Spleen (tissue), 13 donors: Measurements from ENCODE around the gene GIMAP4. TPM values are rescaled to one million over a fixed set of nuclear protein-coding genes. Genes with fewer than 3 reads are reported as not detected.
"Not testable (repeated sequence)": the region's sequence is repeated elsewhere in the genome, so short reads cannot be mapped to it uniquely, and the experiment has no call there.

Experiments used
- DNase-seq: peaks from one replicate; pipeline ENCODE4 v3.0.0-alpha.2; 2020
- H3K27ac ChIP-seq, 8 donors: fragments of 200-600 bp; sonication (generic) in 7 of 8; 1 replicate in 4 of 8; 2 replicates in 4 of 8; pipeline versions ENCODE4 v1.5.0 to v1.8.0; 2016 to 2021; ENCODE audit warnings: inconsistent platforms in 4 of 8, mild to moderate bottlenecking in 4 of 8, moderate library complexity in 1 of 8
- H3K27me3 ChIP-seq, 7 donors: fragments of 200-600 bp; sonication (generic) in 6 of 7; replicated peaks in 1 of 7; 1 replicate in 4 of 7; 2 replicates in 3 of 7; pipeline versions ENCODE4 v1.5.0 to v1.8.0; 2016 to 2021; ENCODE audit warnings: inconsistent platforms in 3 of 7, mild to moderate bottlenecking in 1 of 7
- H3K36me3 ChIP-seq, 6 donors: fragments of 200-600 bp; sonication (generic) in 5 of 6; 1 replicate in 4 of 6; 2 replicates in 2 of 6; pipeline versions ENCODE4 v1.5.0 to v1.8.0; 2016 to 2021; ENCODE audit warnings: inconsistent platforms in 2 of 6
- H3K4me1 ChIP-seq, 6 donors: fragments of 200-600 bp; sonication (generic) in 5 of 6; 1 replicate in 3 of 6; 2 replicates in 3 of 6; pipeline versions ENCODE4 v1.5.0 to v1.8.0; 2016 to 2021; ENCODE audit warnings: inconsistent platforms in 3 of 6
- H3K4me3 ChIP-seq, 8 donors: fragments of 200-600 bp; sonication (generic) in 7 of 8; 1 replicate in 4 of 8; 2 replicates in 4 of 8; pipeline versions ENCODE4 v1.5.0 to v1.8.0; 2016 to 2021; ENCODE audit warnings: inconsistent platforms in 4 of 8, mild to moderate bottlenecking in 4 of 8, moderate library complexity in 2 of 8
- H3K9me3 ChIP-seq, 8 donors: fragments of 200-600 bp; sonication (generic) in 7 of 8; 1 replicate in 4 of 8; 2 replicates in 4 of 8; pipeline versions ENCODE4 v1.5.0 to v1.8.0; 2016 to 2021; ENCODE audit warnings: inconsistent platforms in 4 of 8
- POLR2A ChIP-seq, 3 donors: fragments of 450-650 bp; IDR thresholded peaks; one replicate each; pipeline ENCODE4 v1.5.1; 2017; ENCODE audit warnings: antibody characterized with exemption in 3 of 3, mild to moderate bottlenecking in 1 of 3
- POLR2AphosphoS5 ChIP-seq, 3 donors: sonication (generic); formaldehyde crosslinking; IDR thresholded peaks; one replicate each; pipeline ENCODE4 v1.5.1; 2017; ENCODE audit warnings: antibody characterized with exemption in 3 of 3
- WGBS, 5 donors: extraction: QIAGEN DNeasy Blood & Tissue Kit in 3 of 5; methylation state at CpG; one replicate each; pipeline versions ENCODE4 v1.1.5 to v1.1.7; 2013 to 2018; 5-methylcytosine and 5-hydroxymethylcytosine counted together
- intact Hi-C: fragments of 100-400 bp; cut with DNase I; formaldehyde crosslinking; loops from one replicate; pipeline ENCODE4 v1.15.0; 2023; ENCODE audit warnings: low total_unique reads
- long read RNA-seq, 2 donors: transcript quantifications; one replicate each; lab custom pipeline, GENCODE V29; 2026
- polyA plus RNA-seq, 3 donors: library from polyadenylated mRNA; stranded (reverse); fragments of 200-250 nt; gene quantifications; one replicate each; pipeline ENCODE4 v1.2.1, GENCODE V29; 2013
- total RNA-seq, 7 donors: library from RNA; depleted of rRNA in 3 of 7; stranded (reverse); fragments of >200 nt in 3 of 7; fragmentation: NEBNext Ultra II Directional in 4 of 7; extraction: Animal tissue kit (Norgen Biotek cat#: 25700) in 4 of 7; gene quantifications; one replicate each; pipeline versions ENCODE4 v1.1.0 to v1.2.1, GENCODE V29; 2016 to 2021
- TF ChIP-seq, protein P1 (sequence below), 11 experiments: fragments of 200-600 bp in 7 of 11; fragments of 450-650 bp in 4 of 11; sonication (generic) in 4 of 11; IDR thresholded peaks in 8 of 11; conservative IDR thresholded peaks in 3 of 11; 1 replicate in 7 of 11; 2 replicates in 4 of 11; pipeline versions ENCODE4 v1.4.0 to v1.8.0; 2016 to 2021; ENCODE audit warnings: antibody characterized with exemption in 11 of 11, inconsistent platforms in 4 of 11, mild to moderate bottlenecking in 1 of 11
- donor health status: healthy with polysubstance abuse.
- donor health status: DM: no; HTN: no; CAD: no; lungs with moderate emphysema.
- donor health status: DM: no; HTN: no; CAD: no.
- donor health status: Bipolar disorder and iron deficiency.
- donor health status: healthy.
- donor health status: DM: no; HTN: no; CAD: no.
- donor health status: DM: yes; HTN: yes; CAD: no.

GIMAP4 gene
- total RNA-seq (100 to 1,000 TPM; 112 to 214 (median 172) TPM), polyA plus RNA-seq (10 to 100 TPM; 35.9 to 86.8 (median 60.4) TPM)
- long read RNA-seq, donor 1, transcript GIMAP4-201 (3 exons, 2,060 nt), result major isoform, 37 of 38 reads
- long read RNA-seq, donor 1, partial matches to known transcripts, result 0 of 38 reads
- long read RNA-seq, donor 1, other reads (novel, unspliced or antisense), result 0 of 38 reads
- long read RNA-seq, donor 2, transcript GIMAP4-201 (3 exons, 2,060 nt), result major isoform, 40 of 44 reads
- long read RNA-seq, donor 2, partial matches to known transcripts, result 0 of 44 reads
- long read RNA-seq, donor 2, other reads (novel, unspliced or antisense), result 0 of 44 reads

GRCh38 chr7:150567169-150567568, at the start of gene GIMAP4:
Gene GIMAP4 (plus strand): TSS chr7:150567390. CDS start chr7:150569902, 2,512 bp downstream.
- peak; percentile 62 for DNase-seq

GRCh38 chr7:150519310-150519709, 47.9 kb upstream of the GIMAP4 start:
- 39 to 85% (median 55%) methylated on average over 2 of the region's 2 CpGs for WGBS, 5 donors
- Histone ChIP-seq H3K4me1 (peaks cover 0 to 39% (median 3%) of the 10 kb centered on the region in 6 donors), H3K27me3 (no peaks in the 10 kb centered on the region), H3K4me3 (peak overlapping the region; percentile 29 to 80 (median 58)), H3K9me3 (peaks cover 0 to 10% (median 0%) of the 10 kb centered on the region in 8 donors), H3K36me3 (peaks cover 0 to 30% (median 15%) of the 10 kb centered on the region in 6 donors), H3K27ac (peak overlapping the region in 7 of 8 donors; percentile 0 to 93 (median 86))
- intact Hi-C loops, result no loop called here
- TF ChIP-seq POLR2A (IDR thresholded peaks at IDR 0.05), result no peak
- DNase-seq, result no peak

More at GRCh38 chr7:150567169-150567568, at the start of gene GIMAP4:
- Histone ChIP-seq H3K27ac (peak within 1 kb of the TSS; percentile 73 to 93 (median 88)), H3K36me3 (peaks cover 3 to 26% (median 25%) of the 10 kb centered on the region in 6 donors), H3K4me1 (peaks cover 10 to 73% (median 28%) of the 10 kb centered on the region in 6 donors), H3K4me3 (peak within 1 kb of the TSS; percentile 45 to 76 (median 60)), H3K9me3 (peaks cover 0 to 28% (median 11%) of the 10 kb centered on the region in 8 donors), H3K27me3 (no peaks in the 10 kb centered on the region)
- TF ChIP-seq, protein P1, sequence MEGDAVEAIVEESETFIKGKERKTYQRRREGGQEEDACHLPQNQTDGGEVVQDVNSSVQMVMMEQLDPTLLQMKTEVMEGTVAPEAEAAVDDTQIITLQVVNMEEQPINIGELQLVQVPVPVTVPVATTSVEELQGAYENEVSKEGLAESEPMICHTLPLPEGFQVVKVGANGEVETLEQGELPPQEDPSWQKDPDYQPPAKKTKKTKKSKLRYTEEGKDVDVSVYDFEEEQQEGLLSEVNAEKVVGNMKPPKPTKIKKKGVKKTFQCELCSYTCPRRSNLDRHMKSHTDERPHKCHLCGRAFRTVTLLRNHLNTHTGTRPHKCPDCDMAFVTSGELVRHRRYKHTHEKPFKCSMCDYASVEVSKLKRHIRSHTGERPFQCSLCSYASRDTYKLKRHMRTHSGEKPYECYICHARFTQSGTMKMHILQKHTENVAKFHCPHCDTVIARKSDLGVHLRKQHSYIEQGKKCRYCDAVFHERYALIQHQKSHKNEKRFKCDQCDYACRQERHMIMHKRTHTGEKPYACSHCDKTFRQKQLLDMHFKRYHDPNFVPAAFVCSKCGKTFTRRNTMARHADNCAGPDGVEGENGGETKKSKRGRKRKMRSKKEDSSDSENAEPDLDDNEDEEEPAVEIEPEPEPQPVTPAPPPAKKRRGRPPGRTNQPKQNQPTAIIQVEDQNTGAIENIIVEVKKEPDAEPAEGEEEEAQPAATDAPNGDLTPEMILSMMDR (IDR thresholded peaks at IDR 0.05 in 8 of 11, conservative IDR thresholded peaks at IDR 0.05 in 3 of 11), result no peak
- peak in 1 of 3 donors; percentile 75 for TF ChIP-seq POLR2AphosphoS5 (IDR thresholded peaks at IDR 0.05)
- TF ChIP-seq POLR2A (IDR thresholded peaks at IDR 0.05), result peak in 1 of 3 donors; percentile 26
- intact Hi-C loops, result no loop called here
- 20 to 43% (median 36%) methylated on average over 9 of the region's 9 CpGs for WGBS, 5 donors

GRCh38 chr7:150520145-150520544, 47.0 kb upstream of the GIMAP4 start:
- Histone ChIP-seq H3K4me3 (peak overlapping the region; percentile 23 to 80 (median 58)), H3K36me3 (peaks cover 0 to 30% (median 15%) of the 10 kb centered on the region in 6 donors), H3K4me1 (peaks cover 0 to 31% (median 3%) of the 10 kb centered on the region in 6 donors), H3K27me3 (no peaks in the 10 kb centered on the region), H3K9me3 (peaks cover 0 to 13% (median 0%) of the 10 kb centered on the region in 8 donors), H3K27ac (peak overlapping the region in 7 of 8 donors; percentile 0 to 93 (median 86))
- 77 to 87% (median 83%) methylated on average over 8 of the region's 8 CpGs for WGBS, 5 donors
- TF ChIP-seq POLR2A (IDR thresholded peaks at IDR 0.05) (no peak), POLR2AphosphoS5 (IDR thresholded peaks at IDR 0.05) (peak in 2 of 3 donors; percentile 25 to 46)
- TF ChIP-seq, protein P1 (IDR thresholded peaks at IDR 0.05 in 8 of 11, conservative IDR thresholded peaks at IDR 0.05 in 3 of 11), result no peak
- no peak for DNase-seq
- intact Hi-C loops, result no loop called here

GRCh38 chr7:150522931-150523330, 44.3 kb upstream of the GIMAP4 start:
- Histone ChIP-seq H3K36me3 (peaks cover 0 to 30% (median 15%) of the 10 kb centered on the region in 6 donors), H3K9me3 (peaks cover 0 to 28% (median 9%) of the 10 kb centered on the region in 8 donors), H3K4me1 (peaks cover 0 to 31% (median 3%) of the 10 kb centered on the region in 6 donors), H3K27ac (peak overlapping the region in 3 of 8 donors; percentile 12 to 27 (median 21))
- intact Hi-C loops, H3K27me3 ChIP-seq, H3K4me3 ChIP-seq, DNase-seq: not testable (repeated sequence)
- WGBS, 5 donors, result 65 to 82% (median 76%) methylated on average over 6 of the region's 6 CpGs
- peak in 1 of 3 donors; percentile 12 for TF ChIP-seq POLR2AphosphoS5 (IDR thresholded peaks at IDR 0.05)

DNA sequence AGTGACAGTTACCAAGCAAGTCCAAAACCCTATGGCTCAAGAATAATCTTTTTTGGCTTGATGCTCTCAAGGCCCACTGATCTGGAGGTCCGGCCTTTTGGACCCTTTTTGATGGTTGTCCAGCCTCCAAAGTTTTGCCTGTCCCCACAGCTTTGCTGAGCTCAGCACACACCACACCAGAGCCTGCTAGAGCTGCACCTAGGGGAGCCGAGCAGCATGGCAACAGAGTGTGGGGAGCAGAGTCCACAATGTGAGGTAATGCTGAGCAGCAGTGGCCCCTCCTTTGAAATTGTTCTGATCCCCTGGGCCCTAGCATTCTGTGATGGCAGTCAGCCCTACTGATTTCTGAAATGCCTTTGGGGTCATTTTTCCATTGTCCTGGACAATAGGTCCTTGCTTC, 43.2 kb upstream of the GIMAP4 start:
- no peak overlapping the region for H3K4me3 ChIP-seq
- TF ChIP-seq POLR2AphosphoS5 (IDR thresholded peaks at IDR 0.05), result peak in 1 of 3 donors; percentile 34
- TF ChIP-seq POLR2A (IDR thresholded peaks at IDR 0.05), result no peak
- peaks cover 0 to 31% (median 3%) of the 10 kb centered on the region in 6 donors for H3K4me1 ChIP-seq
- intact Hi-C loops, result no loop called here
- peaks cover 0 to 30% (median 15%) of the 10 kb centered on the region in 6 donors for H3K36me3 ChIP-seq
- H3K27ac ChIP-seq, result peak overlapping the region in 4 of 8 donors; percentile 14 to 30 (median 27)
- 42 to 78% (median 64%) methylated on average over 2 of the region's 2 CpGs for whole genome bisulfite sequencing, 5 donors
- peaks cover 0 to 39% (median 18%) of the 10 kb centered on the region in 8 donors for H3K9me3 ChIP-seq
- H3K27me3 ChIP-seq, result no peaks in the 10 kb centered on the region
- DNase-seq, result no peak
